ENCODE measurements around the gene CLIC4.

- no peak for TF ChIP-seq CTCF (IDR thresholded peaks at IDR 0.05)
- no peak for TF ChIP-seq POLR2A (IDR thresholded peaks at IDR 0.05)
Observed at GRCh38 chr1:24827379-24828135, 82.3 kb downstream of the CLIC4 start.
